HepG2 (cell line): Measurements from ENCODE around the gene PCSK6. TPM values are rescaled to one million over a fixed set of nuclear protein-coding genes. Genes with fewer than 3 reads are reported as not detected.

ENCODE experiments used
- ATAC-seq: fragments of 200-7000 bp; cut with Tn5 transposase; 3 replicates; pipeline ENCODE4 v1.9.1; 2020; ENCODE audit warnings: mild to moderate bottlenecking, moderate library complexity
- BruUV-seq: library from RNA; stranded (reverse); fragments of 400-500 nt; replicated peaks from 2 replicates; lab custom pipeline; 2021; lab: Mats Ljungman, UMichigan
- CTCF ChIA-PET: fragments of 300-600 bp; formaldehyde crosslinking; extraction: SDS; loops from one replicate; lab custom pipeline; 2021; ENCODE audit warnings: low total read pairs, inconsistent platforms, low intra/inter-chr PET ratio; lab: Yijun Ruan, JAX
- POLR2A ChIA-PET: fragments of 350-600 bp; sonication (Branson Sonifier 250); formaldehyde crosslinking; loops from one replicate; lab custom pipeline; 2020; ENCODE audit warnings: antibody characterized with exemption, inconsistent platforms; lab: Yijun Ruan, JAX
- DNase-seq: peaks from one replicate; pipeline ENCODE4 v3.0.0-alpha.2; 2015; ENCODE audit warnings: low spot score
- FAIRE-seq: peaks from 3 replicates; lab custom pipeline; 2011; peaks lifted over from hg19 to GRCh38; lab: Jason Lieb, UNC
- H2AFZ ChIP-seq: one replicate; pipeline ENCODE4 v1.6.1; 2011; ENCODE audit warnings: low read length, inconsistent platforms
- H3K27ac ChIP-seq: fragments of 300-600 bp; 3 replicates; pipeline ENCODE4 v1.8.0; 2011; ENCODE audit warnings: mixed run types, mild to moderate bottlenecking, mixed read lengths, low read length, inconsistent platforms; ENCODE audit not compliant: insufficient read depth; ENCODE audit errors: extremely low read length
- H3K27me3 ChIP-seq, 2 experiments: fragments of 200-600 bp in 1 of 2; 2 replicates in 1 of 2; 3 replicates in 1 of 2; pipeline versions ENCODE4 v1.6.0 to v1.8.0; 2011; ENCODE audit warnings: low read length in 2 of 2, mild to moderate bottlenecking in 2 of 2, moderate library complexity in 2 of 2, inconsistent platforms in 1 of 2; ENCODE audit not compliant: insufficient read depth in 2 of 2, control insufficient read depth in 1 of 2
- H3K36me3 ChIP-seq, 2 experiments: fragments of 200-600 bp in 1 of 2; replicated peaks in 1 of 2; 2 replicates in 1 of 2; 3 replicates in 1 of 2; pipeline versions ENCODE4 v1.5.1 to v1.8.0; 2011; ENCODE audit warnings: low read length in 2 of 2, inconsistent platforms in 1 of 2; ENCODE audit not compliant: insufficient read depth in 2 of 2, control insufficient read depth in 1 of 2
- H3K4me1 ChIP-seq: 2 replicates; pipeline ENCODE4 v1.5.1; 2012; ENCODE audit warnings: low read length, inconsistent platforms; ENCODE audit not compliant: insufficient read depth
- H3K4me2 ChIP-seq: 2 replicates; pipeline ENCODE4 v1.6.0; 2011; ENCODE audit warnings: low read depth, low read length, inconsistent platforms
- H3K4me3 ChIP-seq, 3 experiments: fragments of 200-600 bp in 1 of 3; sonication (generic), shearing (Covaris generic) in 1 of 3; replicated peaks in 1 of 3; 2 replicates each; pipeline ENCODE4 v1.5.1; 2011 to 2016; ENCODE audit warnings: low read length in 3 of 3, inconsistent platforms in 2 of 3, low read depth in 2 of 3, mild to moderate bottlenecking in 2 of 3, control low read depth in 1 of 3, mixed read lengths in 1 of 3; ENCODE audit not compliant: insufficient read depth in 1 of 3
- H3K79me2 ChIP-seq: one replicate; pipeline ENCODE4 v1.6.1; 2011; ENCODE audit warnings: low read length, inconsistent platforms; ENCODE audit not compliant: insufficient read depth
- H3K9ac ChIP-seq: 2 replicates; pipeline ENCODE4 v1.6.0; 2011; ENCODE audit warnings: mild to moderate bottlenecking, low read depth, low read length, inconsistent platforms; ENCODE audit not compliant: insufficient read depth
- H3K9me3 ChIP-seq: 2 replicates; pipeline ENCODE4 v1.5.1; 2012; ENCODE audit warnings: mild to moderate bottlenecking, low read length
- H4K20me1 ChIP-seq: 2 replicates; pipeline ENCODE4 v1.6.0; 2011; ENCODE audit warnings: inconsistent platforms, mild to moderate bottlenecking, low read length, moderate library complexity; ENCODE audit not compliant: insufficient read depth
- CREB1 ChIP-seq, 2 experiments: fragments of 450-650 bp in 1 of 2; IDR thresholded peaks; 2 replicates each; pipeline ENCODE4 v1.6.1; 2016 to 2017; ENCODE audit warnings: control low read depth in 1 of 2, mild to moderate bottlenecking in 1 of 2, missing compliant biosample characterization in 1 of 2, missing genetic modification characterization in 1 of 2
- DNMT3B ChIP-seq: conservative IDR thresholded peaks from 2 replicates; pipeline ENCODE4 v1.6.1; 2016; ENCODE audit warnings: missing biosample characterization, control low read depth
- GRHL1 ChIP-seq: sonication (generic); formaldehyde crosslinking; conservative IDR thresholded peaks from 2 replicates; pipeline ENCODE4 v1.8.0; 2022; ENCODE audit warnings: missing genetic modification reagents
- MAF1 ChIP-seq: sonication (generic); formaldehyde crosslinking; IDR thresholded peaks from 2 replicates; pipeline ENCODE4 v1.5.0; 2020; ENCODE audit warnings: missing genetic modification reagents, borderline replicate concordance
- NR3C1 ChIP-seq: sonication (generic); formaldehyde crosslinking; IDR thresholded peaks from 2 replicates; pipeline ENCODE4 v1.4.0; 2020; ENCODE audit warnings: missing genetic modification reagents
- PHB2 ChIP-seq: fragments of 450-650 bp; IDR thresholded peaks from 2 replicates; pipeline ENCODE4 v1.6.1; 2018; ENCODE audit not compliant: partially characterized antibody
- RFX3 ChIP-seq: IDR thresholded peaks from 2 replicates; pipeline ENCODE4 v1.6.1; 2016; ENCODE audit warnings: missing biosample characterization, missing genetic modification reagents
- SKI ChIP-seq: fragments of 450-650 bp; IDR thresholded peaks from one replicate; pipeline ENCODE4 v1.6.1; 2018; ENCODE audit warnings: mild to moderate bottlenecking; ENCODE audit not compliant: partially characterized antibody
- SNAPC2 ChIP-seq: sonication (generic); formaldehyde crosslinking; IDR thresholded peaks from 2 replicates; pipeline ENCODE4 v1.8.1; 2022; ENCODE audit warnings: mild to moderate bottlenecking, missing genetic modification reagents
- ZNF230 ChIP-seq: sonication (generic); formaldehyde crosslinking; IDR thresholded peaks from 2 replicates; pipeline ENCODE4 v1.4.0; 2020; ENCODE audit warnings: mild to moderate bottlenecking, missing genetic modification reagents
- ZNF510 ChIP-seq: sonication (generic); formaldehyde crosslinking; IDR thresholded peaks from 2 replicates; pipeline ENCODE4 v1.4.0; 2020; ENCODE audit warnings: low read depth, mild to moderate bottlenecking, missing genetic modification reagents
- ZNF614 ChIP-seq: IDR thresholded peaks from 2 replicates; pipeline ENCODE4 v1.6.1; 2018; ENCODE audit warnings: missing biosample characterization, missing genetic modification reagents, inconsistent platforms, borderline replicate concordance
- ZNF737 ChIP-seq: sonication (generic); formaldehyde crosslinking; IDR thresholded peaks from 2 replicates; pipeline ENCODE4 v1.5.0; 2020; ENCODE audit warnings: missing genetic modification reagents, mild to moderate bottlenecking, borderline replicate concordance
- ZNF75D ChIP-seq: sonication (generic); formaldehyde crosslinking; IDR thresholded peaks from 2 replicates; pipeline ENCODE4 v1.8.1; 2023; ENCODE audit warnings: missing genetic modification reagents, mild to moderate bottlenecking, borderline replicate concordance
- WGBS: methylation state at CpG from one replicate; pipeline ENCODE4 v1.1.6; 2017; ENCODE audit warnings: low lambda C conversion rate; 5-methylcytosine and 5-hydroxymethylcytosine counted together
- in situ Hi-C: cut with HindIII; loops from 2 replicates; pipeline ENCODE4 v1.10.0; 2017; ENCODE audit warnings: low pct_unique_long_range_greater_than_20kb; ENCODE audit not compliant: extremely low pct_ligation_motif_present
- intact Hi-C: fragments of 100-400 bp; cut with micrococcal nuclease; formaldehyde crosslinking; loops from one replicate; pipeline ENCODE4 v1.10.0; 2022; ENCODE audit not compliant: unreplicated experiment
- polyA plus RNA-seq, 8 experiments: library from polyadenylated mRNA; depleted of rRNA in 3 of 8; stranded (reverse) in 7 of 8; unstranded in 1 of 8; fragments of >200 nt; fragmentation: Illumina TruSeq in 4 of 8; extraction: Trizol in 4 of 8; gene quantifications; 2 replicates each; pipeline versions ENCODE4 v1.2.1 to v1.2.3, GENCODE V29; 2011 to 2016; ENCODE audit warnings: low read depth in 4 of 8, missing spikeins in 1 of 8, mixed read lengths in 1 of 8; ENCODE audit not compliant: insufficient read depth in 1 of 8
- total RNA-seq, 5 experiments: library from RNA; depleted of rRNA; stranded (reverse); fragments of >200 nt; fragmentation: Illumina TruSeq; extraction: Trizol; gene quantifications; 2 replicates each; pipeline ENCODE4 v1.2.3, GENCODE V29; 2016; ENCODE audit warnings: low read depth in 1 of 5

PCSK6 gene
- total and polyA plus RNA-seq, 2 of the 13 experiments (the other 11 are each of a cell fraction or from before 2014, with no cell fraction given): 56.5 to 155 TPM

DNA sequence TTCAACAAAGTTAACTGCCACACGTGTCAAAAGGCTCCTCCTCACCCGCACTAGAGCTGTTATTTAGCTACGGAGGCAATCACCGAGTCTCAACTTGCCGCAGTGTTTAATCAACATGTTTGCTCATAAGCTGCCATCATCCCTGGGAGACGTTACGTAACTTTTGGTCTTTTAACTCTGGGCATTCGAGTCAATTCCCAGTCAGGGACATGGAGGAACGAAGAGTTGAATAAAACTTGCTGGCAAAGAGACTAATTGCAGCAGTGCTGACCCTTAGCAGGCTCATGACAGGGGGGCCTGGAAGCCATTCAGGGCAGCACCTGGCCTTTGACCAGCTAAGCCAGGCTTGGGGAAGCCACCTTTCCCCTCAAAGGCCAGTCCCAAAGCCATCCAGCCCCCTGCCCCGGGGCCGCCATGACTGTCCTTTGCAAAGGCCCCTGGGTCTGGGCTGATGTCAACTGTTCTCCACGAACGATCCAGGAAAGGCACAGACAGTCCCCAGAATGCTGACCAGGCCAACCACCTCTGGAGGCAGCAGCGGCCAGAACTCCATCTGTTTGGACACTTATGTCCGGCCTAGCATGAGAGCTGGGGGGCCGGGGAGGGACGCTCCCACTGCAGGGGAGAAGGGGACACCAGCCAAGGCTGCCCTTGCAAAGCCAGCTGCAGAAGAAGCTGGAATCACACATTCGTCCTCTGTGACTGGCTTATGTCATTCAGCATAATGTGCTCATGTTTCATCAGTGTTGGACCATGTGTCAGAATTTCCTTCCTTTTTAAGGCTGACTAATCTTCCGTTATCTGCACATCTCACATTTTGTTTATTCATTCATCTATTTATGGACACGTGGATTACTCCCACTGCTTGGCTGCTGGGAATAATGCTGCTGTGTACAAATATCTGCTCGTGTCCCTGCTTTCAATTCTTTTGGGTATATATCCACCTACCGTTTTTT is 43.7 kb downstream of the PCSK6 start (continued):
- no peak for TF ChIP-seq ZNF75D (CRISPR knock-in tag)
- TF ChIP-seq RFX3: no peak
- no peak for TF ChIP-seq MAF1
- no peak for TF ChIP-seq SKI
- TF ChIP-seq NR3C1 (CRISPR knock-in tag): no peak
- TF ChIP-seq GRHL1: no peak

GRCh38 chr15:101444807-101445508 is 44.5 kb downstream of the PCSK6 start:
- TF ChIP-seq SNAPC2 (CRISPR knock-in tag) (no peak), ZNF230 (CRISPR knock-in tag) (no peak), DNMT3B (0 out of 2 replicates have a peak, but pooled peaks have one; percentile 17), PHB2 (no peak), CREB1 (IDR thresholded peaks at IDR 0.05) (no peak), CREB1 (CRISPR knock-in tag; IDR thresholded peaks at IDR 0.05) (peak; percentile 57; the same call in 1 of the 2 replicates), ZNF614 (no peak), ZNF510 (CRISPR knock-in tag) (no peak), ZNF737 (CRISPR knock-in tag) (no peak)
- ChIA-PET CTCF (no interaction called here), POLR2A (interaction anchor here (0.8 to 2.9 kb wide), 11 partner anchors 9 to 171 kb away, joined by 3 to 23 read pairs (median 3); partner anchors contain the start of genes PCSK6 and SNRPA1)
- Histone ChIP-seq H4K20me1 (no peaks in the 10 kb centered on the region), H3K27ac (peak overlapping the region; percentile 86), H3K9ac (no peak overlapping the region; the same call in 1 of the 2 replicates), H3K79me2 (peaks cover 35% of the 10 kb centered on the region), H3K36me3 (peaks cover 3 to 36% of the 10 kb centered on the region in 2 experiments; a peak in 4 of 5 replicates), H3K27me3 (no peaks in the 10 kb centered on the region), H3K4me2 (peak overlapping the region; percentile 2; the same call in 1 of the 2 replicates), H3K9me3 (no peaks in the 10 kb centered on the region), H3K4me1 (peaks cover 71% of the 10 kb centered on the region), H3K4me3 (no peak overlapping the region), H2AFZ (no peak overlapping the region)
- ATAC-seq (no peak), FAIRE-seq (no peak), DNase-seq (no peak)
- WGBS: 96% methylated on average over 12 of the region's 12 CpGs
- in situ Hi-C loops (no loop called here), intact Hi-C loops (no loop called here)
- BruUV-seq: TSS peak; percentile 34
